Hematopoietic multipotent progenitor cell treated with erythropoietin and hydrocortisone succinate and interleukin-3 and kit ligand, for 17 days (in vitro differentiated cells): Measurements from ENCODE around the gene SALL4.
A peak's percentile ranks its signal among the peaks of the same experiment; 100 is the strongest.
"Not testable (repeated sequence)": the region's sequence is repeated elsewhere in the genome, so short reads cannot be mapped to it uniquely, and the experiment has no call there.

ENCODE experiments used
- DNase-seq: peaks from one replicate; pipeline ENCODE4 v3.0.0-alpha.2; 2015; ENCODE audit warnings: low spot score

The SALL4 gene

GRCh38 chr20:51801122-51801822, 1.0 kb downstream of the SALL4 start:
- no peak for DNase-seq

- no peak for DNase-seq
Measured at GRCh38 chr20:51800872-51801121, 1.5 kb downstream of the SALL4 start.

- peak; percentile 54 for DNase-seq
Measured at GRCh38 chr20:51800060-51800871, 2.1 kb downstream of the SALL4 start.

DNA sequence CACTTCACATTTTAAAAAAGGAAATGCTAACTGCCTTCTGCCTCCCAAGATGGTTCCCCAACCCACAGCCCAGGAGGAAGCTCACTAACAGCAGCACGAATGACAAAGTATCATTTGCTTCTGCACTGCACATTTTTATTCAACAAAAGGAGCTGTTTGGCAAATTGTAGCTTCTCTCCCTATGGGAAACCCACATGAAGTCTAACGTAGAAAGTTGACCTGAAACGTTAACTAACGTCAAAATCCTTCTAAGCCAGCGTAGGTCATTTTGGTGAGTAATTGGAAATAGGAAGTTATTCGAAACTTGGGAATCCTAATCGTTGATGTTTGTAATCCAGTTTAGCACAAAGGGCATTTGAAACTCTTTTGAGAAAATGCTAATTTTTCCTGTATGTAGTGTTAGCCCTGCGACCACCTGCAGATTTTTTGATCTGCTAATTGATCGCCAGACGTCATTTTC, 2.9 kb downstream of the SALL4 start:
- no peak for DNase-seq

- DNase-seq = no peak
Measured at GRCh38 chr20:51797357-51798025, 4.8 kb downstream of the SALL4 start.

DNA sequence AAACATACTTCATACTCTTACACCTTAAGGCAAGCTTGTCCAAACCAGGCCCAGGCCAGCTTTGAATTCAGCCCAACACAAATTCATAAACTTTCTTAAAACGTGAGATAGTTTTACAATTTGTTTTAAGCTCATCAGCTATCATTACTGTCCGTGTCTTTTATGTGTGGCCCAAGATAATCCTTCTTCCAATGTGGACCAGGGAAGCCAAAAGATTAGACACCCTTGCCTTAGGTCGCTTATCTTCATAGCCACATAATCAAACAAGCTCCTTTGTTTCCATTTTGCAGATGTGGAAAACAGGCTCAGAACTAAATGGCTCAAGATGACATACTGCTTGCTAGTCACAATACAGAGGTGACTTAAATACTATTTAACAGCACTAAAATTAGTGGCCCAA, 6.0 kb downstream of the SALL4 start:
- DNase-seq = peak; percentile 17

DNA sequence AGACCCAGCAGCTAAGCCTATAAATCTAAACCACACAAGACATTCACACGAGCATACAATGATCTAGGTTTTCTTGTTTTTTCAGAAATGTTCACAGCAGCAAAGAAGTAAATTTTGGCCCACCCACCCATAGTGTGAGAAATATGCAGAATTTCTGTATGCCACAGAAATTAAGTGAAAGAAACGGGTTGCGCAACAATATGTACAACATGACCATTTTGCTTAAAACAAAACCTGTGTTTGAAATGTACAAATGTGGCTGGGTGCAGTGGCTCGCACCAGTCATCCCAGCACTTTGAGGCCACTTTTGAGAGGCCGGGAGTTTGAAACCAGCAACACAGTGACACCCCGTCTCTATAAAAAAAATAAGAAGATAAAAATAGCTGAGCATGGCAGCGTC, 9.4 kb downstream of the SALL4 start:
- DNase-seq = no peak

GRCh38 chr20:51791626-51792025, 10.7 kb downstream of the SALL4 start:
- no peak for DNase-seq

DNA sequence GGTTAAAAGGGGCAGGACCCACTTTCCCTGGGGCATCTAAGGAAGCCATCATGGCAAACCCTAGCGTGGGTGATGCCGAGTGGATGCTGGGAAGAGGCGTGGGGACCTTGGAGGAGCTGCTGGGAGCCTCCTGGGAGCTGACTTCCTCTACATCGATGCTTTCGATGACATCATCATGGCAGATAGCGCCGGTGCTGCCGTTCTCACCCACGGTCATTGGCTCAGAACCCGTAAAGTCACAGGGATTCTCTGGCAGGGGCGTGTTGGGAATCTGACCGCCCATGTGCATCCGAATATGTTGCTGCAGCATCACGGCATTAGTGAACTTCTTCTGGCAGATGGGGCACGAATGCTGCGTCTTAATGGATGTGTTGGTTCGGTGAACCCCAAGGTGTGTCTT, 12.1 kb downstream of the SALL4 start:
- no peak for DNase-seq

GRCh38 chr20:51789434-51789833, 12.9 kb downstream of the SALL4 start:
- DNase-seq = no peak

GRCh38 chr20:51788822-51789221, 13.5 kb downstream of the SALL4 start:
- DNase-seq = no peak

DNA sequence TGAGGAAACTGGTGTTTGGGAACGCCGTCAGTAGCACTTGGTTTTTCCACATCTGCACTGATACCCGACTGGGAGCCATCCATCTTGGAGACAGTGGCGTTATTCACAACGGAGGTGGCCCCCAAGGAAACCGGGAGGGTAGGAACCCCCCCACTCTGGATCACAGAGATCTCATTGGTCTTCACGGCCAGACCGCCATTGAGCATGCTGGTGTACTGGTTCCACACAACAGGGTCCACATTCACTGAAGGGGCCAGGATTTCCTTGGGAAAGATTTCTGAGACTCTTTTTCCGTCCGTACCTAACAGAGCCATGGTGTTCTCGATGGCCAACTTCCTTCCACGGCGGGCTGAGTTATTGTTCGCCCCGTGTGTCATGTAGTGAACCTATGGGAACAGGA, 18.0 kb downstream of the SALL4 start:
- no peak for DNase-seq

- DNase-seq = not testable (repeated sequence)
Measured at GRCh38 chr20:51778229-51778759, 24.0 kb downstream of the SALL4 start.

GRCh38 chr20:51775241-51775640, 27.1 kb downstream of the SALL4 start:
- DNase-seq = no peak

DNA sequence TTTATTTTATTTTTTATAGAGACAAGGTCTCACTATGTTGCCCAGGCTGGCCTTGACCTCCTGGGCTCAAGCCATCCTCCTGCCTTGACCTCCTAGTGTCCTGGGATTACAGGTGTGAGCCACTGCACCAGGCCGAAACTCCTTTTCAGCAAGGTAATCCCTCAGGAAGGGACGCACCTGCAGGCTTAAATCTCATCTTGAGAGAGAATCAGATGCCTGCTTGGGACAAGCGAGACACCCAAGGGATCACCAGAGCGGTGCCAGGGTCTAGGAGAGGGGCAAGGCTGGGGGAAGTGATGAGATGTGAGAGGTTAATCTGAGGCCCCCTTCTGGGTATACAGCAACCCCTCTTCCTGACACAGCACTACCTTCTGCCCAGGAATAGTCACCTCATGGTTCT, 30.1 kb downstream of the SALL4 start:
- DNase-seq = no peak

DNA sequence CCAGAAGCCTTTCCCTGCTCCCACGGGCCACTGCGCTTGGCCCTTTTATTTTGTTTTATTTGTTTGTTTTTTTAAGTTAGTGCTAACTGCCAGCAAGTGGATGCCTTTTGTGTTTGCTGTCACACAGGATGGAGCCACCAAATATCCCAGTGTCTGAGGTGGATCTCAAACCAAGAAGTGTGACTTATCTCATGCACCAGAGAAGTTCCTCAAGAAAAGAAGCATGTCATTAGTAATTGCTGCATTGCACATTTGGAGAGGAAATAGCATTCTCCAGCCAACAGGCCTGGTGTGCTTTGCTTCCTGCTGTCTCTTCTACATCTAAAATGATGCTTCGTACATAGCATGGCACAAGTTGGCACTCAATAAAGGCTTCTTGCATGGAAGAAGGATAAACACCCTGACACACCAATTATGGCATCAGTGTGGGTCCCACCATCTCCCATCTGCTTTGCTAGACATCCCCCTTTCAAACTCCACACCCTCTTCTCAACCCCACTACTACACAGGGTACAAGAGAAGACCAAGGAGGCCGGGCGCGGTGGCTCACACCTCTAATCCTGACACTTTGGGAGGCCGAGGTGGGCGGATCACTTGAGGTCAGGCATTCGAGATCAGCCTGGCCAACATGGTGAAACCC, 32.2 kb downstream of the SALL4 start:
- no peak for DNase-seq

DNA sequence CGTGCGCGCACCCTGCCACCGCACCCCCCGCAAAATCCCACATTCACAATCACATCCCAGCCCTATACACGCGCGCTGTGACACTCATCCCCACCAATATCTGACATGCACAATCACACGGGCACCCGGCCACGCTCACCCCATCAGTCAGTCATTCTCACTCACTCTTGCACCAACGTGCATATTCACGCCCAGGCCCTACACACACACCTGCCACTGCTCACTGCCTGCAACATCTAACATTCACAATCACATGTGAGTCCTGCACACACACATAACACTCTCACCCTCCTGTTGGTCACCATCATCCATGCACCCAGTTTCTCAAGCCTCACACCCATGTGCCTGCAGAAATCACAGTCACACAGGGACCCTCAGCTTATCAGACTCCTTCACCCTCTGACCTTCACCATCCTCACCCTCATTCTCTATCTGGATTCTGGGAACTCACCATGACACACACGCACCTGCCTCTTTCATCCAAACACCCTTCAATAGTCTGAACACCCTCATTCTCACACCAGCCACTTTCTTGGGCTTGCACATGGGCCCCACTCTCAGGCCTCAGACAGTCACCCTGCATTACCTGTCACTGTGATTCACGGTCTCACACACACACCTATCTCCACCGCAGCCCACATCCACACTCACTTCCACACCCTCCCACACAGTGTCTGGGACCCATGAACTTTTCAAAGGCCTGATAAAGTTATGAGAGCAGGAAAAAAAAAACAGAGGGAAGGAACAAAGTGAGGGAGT, 33.4 kb downstream of the SALL4 start:
- DNase-seq = no peak

GRCh38 chr20:51767867-51768758, 34.2 kb downstream of the SALL4 start, which contains the start of gene ATP9A:
Gene ATP9A, minus strand, starts transcription at chr20:51768390. Its CDS starts 21 bp downstream, at chr20:51768369.
- no peak for DNase-seq

- peak; percentile 9 for DNase-seq
Measured at GRCh38 chr20:51766994-51767866, 35.1 kb downstream of the SALL4 start.
